ENCODE measurements around the gene USP3. TPM values are rescaled to one million over a fixed set of nuclear protein-coding genes. Genes with fewer than 3 reads are reported as not detected.

USP3 gene
- polyA plus RNA-seq, 1 of the 3 experiments (the other 2 are of a cell fraction), result 9.3 TPM

GRCh38 chr15:63576441-63576840 lies 72.0 kb downstream of the USP3 start:
- H3F3A ChIP-seq (replicated peaks; ENCODE audit: insufficient read depth), result peaks cover 9% of the 10 kb centered on the region
- no peak overlapping the region for H2AFZ ChIP-seq (ENCODE audit: low read depth)
- peak; percentile 24 for DNase-seq
- no peak overlapping the region; the same call in 1 of the 2 replicates for H3K4me2 ChIP-seq
- H3K9me2 ChIP-seq, result no peaks in the 10 kb centered on the region
- no peaks in the 10 kb centered on the region for H3K79me2 ChIP-seq (ENCODE audit: insufficient read depth)
- H3K4me1 ChIP-seq (ENCODE audit: control insufficient read depth in 1 of 2, insufficient read depth in 2 of 2, low read depth in 1 of 2, low read length in 1 of 2), result peaks cover 0 to 3% of the 10 kb centered on the region in 2 experiments; a peak in 3 of 4 replicates
- H3K36me3 ChIP-seq (replicated peaks in 1 of 2; ENCODE audit: control insufficient read depth in 1 of 2, insufficient read depth in 2 of 2, low read length in 1 of 2), result peaks cover 34 to 62% of the 10 kb centered on the region in 2 experiments
- no peaks in the 10 kb centered on the region for H3K27me3 ChIP-seq (ENCODE audit: insufficient read depth)
- H3K27ac ChIP-seq (ENCODE audit: low read depth in 2 of 2, low read length in 1 of 2), result peak overlapping the region; percentile 12 to 55; a peak in 2 of 4 replicates
- ChIA-PET CTCF (interaction anchor here (0.6 kb wide), 1 partner anchor 47 kb away, joined by 3 read pairs; no protein-coding TSS in a partner anchor), POLR2A (no interaction called here)
- no peaks in the 10 kb centered on the region for H4K20me1 ChIP-seq (ENCODE audit: insufficient read depth)
- TF ChIP-seq ELF1 (IDR thresholded peaks at IDR 0.05), result no peak
- TF ChIP-seq TCF12 (IDR thresholded peaks at IDR 0.05), result no peak
- no peak for TF ChIP-seq SMC3 (IDR thresholded peaks at IDR 0.05; ENCODE audit: low read depth, low read length)
- TF ChIP-seq EZH2phosphoT487 (IDR thresholded peaks at IDR 0.05; ENCODE audit: borderline replicate concordance, low read depth), result no peak
- TF ChIP-seq POLR2AphosphoS5 (IDR thresholded peaks at IDR 0.05; ENCODE audit: low read depth, low read length), result no peak
- TF ChIP-seq REST (IDR thresholded peaks at IDR 0.05; ENCODE audit: low read depth, low read length), result no peak
- peak; percentile 30 for TF ChIP-seq NFIC (IDR thresholded peaks at IDR 0.05; ENCODE audit: borderline replicate concordance)
- peak; percentile 19; the same call in 1 of the 2 replicates for TF ChIP-seq PBX3 (IDR thresholded peaks at IDR 0.05)
- 63% methylated on average over 6 of the region's 6 CpGs for WGBS (ENCODE audit: low lambda C conversion rate)
- no peaks in the 10 kb centered on the region for H3K9me3 ChIP-seq
- H3K9ac ChIP-seq, result no peak overlapping the region
- H3K4me3 ChIP-seq (ENCODE audit: low read depth in 2 of 2, low read length in 1 of 2), result no peak overlapping the region

GRCh38 chr15:63582179-63582578 lies 77.8 kb downstream of the USP3 start:
- Histone ChIP-seq H3F3A (replicated peaks; ENCODE audit: insufficient read depth) (peaks cover 12% of the 10 kb centered on the region), H3K9me3 (no peaks in the 10 kb centered on the region), H3K27me3 (ENCODE audit: insufficient read depth) (no peaks in the 10 kb centered on the region), H2AFZ (ENCODE audit: low read depth) (no peak overlapping the region), H4K20me1 (ENCODE audit: insufficient read depth) (no peaks in the 10 kb centered on the region), H3K9me2 (no peaks in the 10 kb centered on the region), H3K36me3 (replicated peaks in 1 of 2; ENCODE audit: control insufficient read depth in 1 of 2, insufficient read depth in 2 of 2, low read length in 1 of 2) (peaks cover 9 to 47% of the 10 kb centered on the region in 2 experiments), H3K79me2 (ENCODE audit: insufficient read depth) (no peaks in the 10 kb centered on the region), H3K9ac (no peak overlapping the region), H3K4me1 (ENCODE audit: control insufficient read depth in 1 of 2, insufficient read depth in 2 of 2, low read depth in 1 of 2, low read length in 1 of 2) (peaks cover 0 to 5% of the 10 kb centered on the region in 2 experiments; a peak in 3 of 4 replicates), H3K27ac (ENCODE audit: low read depth in 2 of 2, low read length in 1 of 2) (peak overlapping the region in 1 of 2 experiments; percentile 62; a peak in 2 of 4 replicates), H3K4me3 (ENCODE audit: low read depth in 2 of 2, low read length in 1 of 2) (no peak overlapping the region), H3K4me2 (no peak overlapping the region)
- DNase-seq, result no peak
- CTCF ChIA-PET, result interaction anchor here (1.2 kb wide), 1 partner anchor 293 kb away, joined by 3 read pairs; no protein-coding TSS in a partner anchor
- POLR2A ChIA-PET, result interaction anchor here (0.6 kb wide), 1 partner anchor 278 kb away, joined by 3 read pairs; no protein-coding TSS in a partner anchor
- TF ChIP-seq GATA2 (CRISPR knock-in tag; IDR thresholded peaks at IDR 0.05), result no peak
- TF ChIP-seq JUND (IDR thresholded peaks at IDR 0.05), result no peak
- no peak for TF ChIP-seq CHD2 (IDR thresholded peaks at IDR 0.05; ENCODE audit: low read length, partially characterized antibody)
- TF ChIP-seq EP300 (IDR thresholded peaks at IDR 0.05; ENCODE audit: borderline replicate concordance in 1 of 2, low read depth in 1 of 2, low read length in 1 of 2), result no peak
- no peak for TF ChIP-seq RXRA (IDR thresholded peaks at IDR 0.05; ENCODE audit: borderline replicate concordance, low read depth)
- TF ChIP-seq TEAD4 (IDR thresholded peaks at IDR 0.05; ENCODE audit: borderline replicate concordance, insufficient read depth), result no peak
- TF ChIP-seq RCOR1 (IDR thresholded peaks at IDR 0.05; ENCODE audit: low read length), result no peak
- no peak for TF ChIP-seq MAX (IDR thresholded peaks at IDR 0.05; ENCODE audit: low read depth)
- no peak for TF ChIP-seq ELF1 (IDR thresholded peaks at IDR 0.05)
- TF ChIP-seq SIN3A (IDR thresholded peaks at IDR 0.05; ENCODE audit: borderline replicate concordance, low read depth, low read length), result no peak
- TF ChIP-seq PBX3 (IDR thresholded peaks at IDR 0.05), result no peak
- TF ChIP-seq MEF2A (IDR thresholded peaks at IDR 0.05; ENCODE audit: borderline replicate concordance, low read depth), result no peak
- no peak for TF ChIP-seq MXI1 (IDR thresholded peaks at IDR 0.05; ENCODE audit: low read depth, low read length)
- TF ChIP-seq RFX5 (IDR thresholded peaks at IDR 0.05; ENCODE audit: low read length), result no peak
- no peak for TF ChIP-seq SMC3 (IDR thresholded peaks at IDR 0.05; ENCODE audit: low read depth, low read length)
- no peak for TF ChIP-seq IRF3 (IDR thresholded peaks at IDR 0.05; ENCODE audit: low read depth, low read length)
- no peak for TF ChIP-seq RAD21 (IDR thresholded peaks at IDR 0.05; ENCODE audit: low read length)

Measured in SK-N-SH (cell line).